Ovary (tissue), 9 donors: ENCODE results near the gene GP1BA. TPM values are rescaled to one million over a fixed set of nuclear protein-coding genes. Genes with fewer than 3 reads are reported as not detected.
A peak's percentile ranks its signal among the peaks of the same experiment; 100 is the strongest.

Source experiments
- DNase-seq, 5 donors: peaks; one replicate each; pipeline ENCODE4 v3.0.0-alpha.2; 2019 to 2020
- H3K27ac ChIP-seq, 2 donors: fragments of 200-600 bp; one replicate each; pipeline versions ENCODE4 v1.5.1 to v1.8.0; 2019 to 2022
- H3K27me3 ChIP-seq: fragments of 200-600 bp; one replicate; pipeline ENCODE4 v1.8.0; 2022
- H3K36me3 ChIP-seq: fragments of 200-600 bp; sonication (generic); one replicate; pipeline ENCODE4 v1.5.1; 2019
- H3K4me1 ChIP-seq: one replicate; pipeline ENCODE4 v1.8.1; 2013; ENCODE audit warnings: mild to moderate bottlenecking, moderate library complexity; ENCODE audit not compliant: insufficient read depth
- H3K4me3 ChIP-seq: fragments of 200-600 bp; sonication (generic); one replicate; pipeline ENCODE4 v1.5.1; 2017
- H3K9me3 ChIP-seq, 2 donors: fragments of 200-600 bp in 1 of 2; sonication (generic) in 1 of 2; one replicate each; pipeline versions ENCODE4 v1.5.1 to v1.8.1; 2013 to 2019; ENCODE audit warnings: mild to moderate bottlenecking in 1 of 2, moderate library complexity in 1 of 2
- CTCF ChIP-seq, 3 donors: fragments of 450-650 bp in 2 of 3; fragments of 200-600 bp in 1 of 3; IDR thresholded peaks; one replicate each; pipeline versions ENCODE4 v1.5.1 to v1.8.0; 2016 to 2022; ENCODE audit warnings: antibody characterized with exemption in 3 of 3, mild to moderate bottlenecking in 1 of 3
- EP300 ChIP-seq: sonication (generic); formaldehyde crosslinking; IDR thresholded peaks from one replicate; pipeline ENCODE4 v1.6.1; 2017; ENCODE audit warnings: antibody characterized with exemption
- POLR2A ChIP-seq: fragments of 450-650 bp; IDR thresholded peaks from one replicate; pipeline ENCODE4 v1.6.1; 2017; ENCODE audit warnings: antibody characterized with exemption, mild to moderate bottlenecking, moderate library complexity
- WGBS, 3 donors: extraction: QIAGEN DNeasy Blood & Tissue Kit in 1 of 3; methylation state at CpG; one replicate each; pipeline versions ENCODE4 v1.1.5 to v1.1.7; 2013 to 2017; 5-methylcytosine and 5-hydroxymethylcytosine counted together
- intact Hi-C, 4 donors: fragments of 100-400 bp; cut with DNase I; formaldehyde crosslinking; loops; one replicate each; pipeline versions ENCODE4 v1.11.0 to v1.15.1; 2022 to 2023
- polyA plus RNA-seq, 2 donors: library from polyadenylated mRNA; stranded (reverse); fragments of 200-250 nt in 1 of 2; fragments of 350-450 nt in 1 of 2; fragmentation: Illumina TruSeq in 1 of 2; extraction: RNeasy Lipid Tissue Mini Kit (QIAGEN cat#74804) in 1 of 2; gene quantifications; one replicate each; pipeline ENCODE4 v1.2.3, GENCODE V29; 2013 to 2014
- total RNA-seq, 7 donors: library from RNA; depleted of rRNA in 2 of 7; stranded (reverse); fragments of >200 nt in 2 of 7; fragmentation: NEBNext Ultra II Directional in 3 of 7; extraction: Animal tissue kit (Norgen Biotek cat#: 25700) in 3 of 7; gene quantifications; one replicate each; pipeline versions ENCODE4 v1.1.0 to v1.2.4, GENCODE V29; 2016 to 2023
- donor health status: DM: no; HTN: no; CAD: no; lungs with moderate emphysema.
- donor health status: DM: no; HTN: no; CAD: no.
- donor health status: Bipolar disorder and iron deficiency.
- donor health status: DM: yes; HTN: yes; CAD: no.
- donor health status: DM: no; HTN: no; CAD: no.
- donor health status: DM: yes; HTN: yes; CAD: no.

Gene GP1BA
- total and polyA plus RNA-seq, 9 donors: 0.04 to 0.10 TPM; not detected in 7

GRCh38 chr17:4947411-4948165, 15.5 kb downstream of the GP1BA start:
- H3K4me3 ChIP-seq: peak overlapping the region; percentile 100
- H3K27me3 ChIP-seq: no peaks in the 10 kb centered on the region
- H3K36me3 ChIP-seq: no peaks in the 10 kb centered on the region
- peak; percentile 59 to 78 (median 69) for DNase-seq
- intact Hi-C loops: no loop called here
- H3K9me3 ChIP-seq: no peaks in the 10 kb centered on the region
- H3K27ac ChIP-seq: peak overlapping the region; percentile 78 to 88
- peaks cover 2% of the 10 kb centered on the region for H3K4me1 ChIP-seq
- WGBS, 3 donors: 0 to 1% (median 0%) methylated on average over 55 to 56 of the region's 56 CpGs
- no peak for TF ChIP-seq EP300
- no peak for TF ChIP-seq CTCF (IDR thresholded peaks at IDR 0.05)
- TF ChIP-seq POLR2A: no peak

DNA sequence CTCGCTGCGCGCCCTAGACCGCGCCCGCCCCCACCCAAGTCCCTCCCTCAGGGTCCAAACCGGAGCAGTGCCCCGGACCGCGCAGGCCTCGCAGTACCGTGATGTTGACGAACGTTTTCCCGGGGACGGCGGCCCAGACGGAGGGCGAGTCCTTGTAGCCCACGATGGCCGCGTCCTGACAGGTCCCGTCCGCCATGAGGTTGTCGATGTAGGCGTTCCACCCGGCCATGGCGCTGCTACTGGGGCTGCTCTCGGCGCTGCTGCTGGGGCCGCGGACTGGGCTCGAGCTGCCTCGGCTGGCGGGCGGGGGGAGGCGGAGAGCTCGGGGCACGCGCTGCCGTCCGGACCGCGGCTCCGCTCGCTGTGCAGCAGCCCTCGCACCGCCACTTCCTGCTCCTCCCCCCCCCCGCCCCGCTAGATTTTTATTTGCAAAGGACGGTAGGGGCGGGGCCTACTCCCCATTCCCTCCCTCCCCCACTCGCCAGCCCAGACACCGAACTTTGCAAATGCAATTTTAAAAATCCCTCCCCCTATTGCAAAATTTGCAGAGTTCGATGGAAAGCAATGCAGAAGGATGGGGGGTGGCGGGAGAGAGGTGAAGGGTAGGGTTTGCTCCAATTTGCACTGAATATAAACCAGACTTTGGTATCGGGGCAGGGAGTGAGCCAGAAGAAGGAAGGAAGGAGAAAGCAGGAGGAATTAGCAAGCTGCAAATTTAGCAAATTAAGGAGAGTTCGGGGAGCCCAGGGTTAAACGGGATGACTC, 16.3 kb downstream of the GP1BA start, which contains the start of gene PFN1:
Gene PFN1 (minus strand): TSS at position 365 of the 765 bp plus-strand sequence. CDS start 136 bp downstream, at position 229.
- Histone ChIP-seq H3K36me3 (no peaks in the 10 kb centered on the region), H3K9me3 (no peaks in the 10 kb centered on the region), H3K4me3 (peak within 1 kb of the TSS; percentile 100), H3K27me3 (no peaks in the 10 kb centered on the region), H3K4me1 (peaks cover 2% of the 10 kb centered on the region), H3K27ac (peak within 1 kb of the TSS; percentile 82 to 96)
- 0 to 1% (median 0%) methylated on average over 31 to 59 of the region's 59 CpGs for WGBS, 3 donors
- TF ChIP-seq POLR2A: peak; percentile 61
- TF ChIP-seq EP300: no peak
- TF ChIP-seq CTCF (IDR thresholded peaks at IDR 0.05): peak in 1 of 3 donors; percentile 9
- intact Hi-C loops: no loop called here
- peak; percentile 87 to 94 (median 89) for DNase-seq

GRCh38 chr17:4948931-4949320, 16.8 kb downstream of the GP1BA start:
- intact Hi-C loops: no loop called here
- Histone ChIP-seq H3K9me3 (no peaks in the 10 kb centered on the region), H3K36me3 (no peaks in the 10 kb centered on the region), H3K4me3 (peak overlapping the region; percentile 100), H3K4me1 (peaks cover 2% of the 10 kb centered on the region), H3K27ac (peak overlapping the region; percentile 82 to 96), H3K27me3 (no peaks in the 10 kb centered on the region)
- WGBS, 3 donors: 0 to 1% (median 0%) methylated on average over 40 of the region's 40 CpGs
- DNase-seq: peak; percentile 81 to 90 (median 82)
- TF ChIP-seq POLR2A (no peak), EP300 (no peak), CTCF (IDR thresholded peaks at IDR 0.05) (no peak)

- Histone ChIP-seq H3K4me1 (peaks cover 2% of the 10 kb centered on the region), H3K9me3 (no peaks in the 10 kb centered on the region), H3K27ac (peak overlapping the region; percentile 82 to 96), H3K4me3 (peak overlapping the region; percentile 100), H3K36me3 (no peaks in the 10 kb centered on the region), H3K27me3 (no peaks in the 10 kb centered on the region)
- intact Hi-C loops: no loop called here
- 0 to 1% (median 1%) methylated on average over 24 to 75 of the region's 75 CpGs for WGBS, 3 donors
- TF ChIP-seq CTCF (IDR thresholded peaks at IDR 0.05): no peak
- no peak for TF ChIP-seq POLR2A
- no peak for TF ChIP-seq EP300
- peak; percentile 78 to 81 (median 80) for DNase-seq
Observed at GRCh38 chr17:4949321-4950074, 17.4 kb downstream of the GP1BA start.
